ENCODE measurements around the gene NDUFAF3. TPM values are rescaled to one million over a fixed set of nuclear protein-coding genes. Genes with fewer than 3 reads are reported as not detected.
"Not testable (repeated sequence)": the region's sequence is repeated elsewhere in the genome, so short reads cannot be mapped to it uniquely, and the experiment has no call there.

NDUFAF3 gene
- total RNA-seq, 2 experiments from 2014 or later, result 113 to 115 TPM

- Mint-ChIP-seq H3K36me3 (ENCODE audit: low read depth) (peaks cover 7% of the 10 kb centered on the region), H3K4me1 (ENCODE audit: low read depth) (peaks cover 19% of the 10 kb centered on the region), H3K27ac (no peak overlapping the region), H3K4me3 (no peak overlapping the region), H3K27me3 (ENCODE audit: low read depth) (no peaks in the 10 kb centered on the region), H3K9me3 (no peaks in the 10 kb centered on the region)
- CTCF ChIA-PET, result interaction anchor here (1.1 to 9.2 kb wide), 2 partner anchors 15 kb away, joined by 4 to 84 read pairs; partner anchors contain the start of genes DALRD3 and NDUFAF3
- intact Hi-C loops (cut with micrococcal nuclease), result loop anchor here (5.0 kb wide), 2 partner anchors 338 to 447 kb away; partner anchors contain the start of genes PFKFB4 and USP4
- DNase-seq, result no peak
Measured at GRCh38 chr3:49004352-49005302, 17.3 kb upstream of the NDUFAF3 start.

GRCh38 chr3:49005303-49005680, 16.6 kb upstream of the NDUFAF3 start:
- Mint-ChIP-seq H3K9me3 (no peaks in the 10 kb centered on the region), H3K27ac (no peak overlapping the region), H3K4me1 (ENCODE audit: low read depth) (peaks cover 19% of the 10 kb centered on the region), H3K36me3 (ENCODE audit: low read depth) (peaks cover 7% of the 10 kb centered on the region), H3K27me3 (ENCODE audit: low read depth) (no peaks in the 10 kb centered on the region), H3K4me3 (no peak overlapping the region)
- no peak for DNase-seq
- intact Hi-C loops (cut with micrococcal nuclease), result loop anchor here (5.0 kb wide), 2 partner anchors 337 to 448 kb away; partner anchors contain the start of genes PFKFB4 and USP4
- CTCF ChIA-PET, result interaction anchor here (1.1 to 9.2 kb wide), 2 partner anchors 14 to 16 kb away, joined by 4 to 84 read pairs; partner anchors contain the start of genes DALRD3 and NDUFAF3

- H3K27ac Mint-ChIP-seq, result no peak overlapping the region
- H3K27me3 Mint-ChIP-seq (ENCODE audit: low read depth), result no peaks in the 10 kb centered on the region
Measured at GRCh38 chr3:49005998-49006397, 15.9 kb upstream of the NDUFAF3 start.

GRCh38 chr3:49006408-49007067, 15.4 kb upstream of the NDUFAF3 start:
- Mint-ChIP-seq H3K27ac (peak overlapping the region; percentile 99), H3K27me3 (ENCODE audit: low read depth) (no peaks in the 10 kb centered on the region), H3K4me3 (peak overlapping the region; percentile 99), H3K4me1 (ENCODE audit: low read depth) (peaks cover 19% of the 10 kb centered on the region), H3K9me3 (no peaks in the 10 kb centered on the region), H3K36me3 (ENCODE audit: low read depth) (peaks cover 8% of the 10 kb centered on the region)
- intact Hi-C loops (cut with micrococcal nuclease), result loop anchor here (1.0 to 5.0 kb wide), 8 partner anchors 15 to 464 kb away; partner anchors contain the start of genes DAG1, IP6K2, PFKFB4 and QRICH1
- CTCF ChIA-PET, result interaction anchor here (0.7 to 9.2 kb wide), 8 partner anchors 11 to 22 kb away, joined by 4 to 84 read pairs (median 9); partner anchors contain the start of genes DALRD3, IMPDH2, NDUFAF3 and P4HTM
- DNase-seq, result no peak

More at GRCh38 chr3:49005998-49006397, 15.9 kb upstream of the NDUFAF3 start:
- CTCF ChIA-PET, result interaction anchor here (1.2 to 9.2 kb wide), 3 partner anchors 13 to 20 kb away, joined by 5 to 84 read pairs (median 10); partner anchors contain the start of genes DALRD3, NDUFAF3 and P4HTM
- H3K4me3 Mint-ChIP-seq, result peak overlapping the region; percentile 99
- no peaks in the 10 kb centered on the region for H3K9me3 Mint-ChIP-seq
- intact Hi-C loops (cut with micrococcal nuclease), result loop anchor here (2.0 to 5.0 kb wide), 3 partner anchors 289 to 449 kb away; partner anchors contain the start of genes IP6K2, PFKFB4 and USP4
- H3K36me3 Mint-ChIP-seq (ENCODE audit: low read depth), result peaks cover 7% of the 10 kb centered on the region
- peaks cover 19% of the 10 kb centered on the region for H3K4me1 Mint-ChIP-seq (ENCODE audit: low read depth)
- DNase-seq, result no peak

- CTCF ChIA-PET, result interaction anchor here (0.5 to 9.2 kb wide), 10 partner anchors 11 to 795 kb away, joined by 3 to 84 read pairs (median 8); partner anchors contain the start of genes DALRD3, IMPDH2, NDUFAF3 and P4HTM
- Mint-ChIP-seq H3K4me1 (ENCODE audit: low read depth) (peaks cover 19% of the 10 kb centered on the region), H3K36me3 (ENCODE audit: low read depth) (peaks cover 13% of the 10 kb centered on the region), H3K9me3 (no peaks in the 10 kb centered on the region), H3K27ac (peak within 1 kb of the TSS; percentile 99), H3K27me3 (ENCODE audit: low read depth) (no peaks in the 10 kb centered on the region), H3K4me3 (peak within 1 kb of the TSS; percentile 99)
- intact Hi-C loops (cut with micrococcal nuclease), result loop anchor here (1.0 to 5.0 kb wide), 8 partner anchors 14 to 463 kb away; partner anchors contain the start of genes DAG1, IP6K2, PFKFB4 and QRICH1
- peak; percentile 99 for DNase-seq
Measured at GRCh38 chr3:49007068-49007770, 14.7 kb upstream of the NDUFAF3 start, which contains the start of gene WDR6. TSS of gene WDR6 (plus strand) at chr3:49007391. CDS start at chr3:49007432, 41 bp downstream.

- H3K36me3 Mint-ChIP-seq (ENCODE audit: low read depth), result peaks cover 13% of the 10 kb centered on the region
- peak overlapping the region; percentile 99 for H3K4me3 Mint-ChIP-seq
- H3K4me1 Mint-ChIP-seq (ENCODE audit: low read depth), result peaks cover 19% of the 10 kb centered on the region
- peak overlapping the region; percentile 99 for H3K27ac Mint-ChIP-seq
- no peaks in the 10 kb centered on the region for H3K9me3 Mint-ChIP-seq
- no peaks in the 10 kb centered on the region for H3K27me3 Mint-ChIP-seq (ENCODE audit: low read depth)
- DNase-seq, result peak; percentile 90
- intact Hi-C loops (cut with micrococcal nuclease), result loop anchor here (1.0 to 5.0 kb wide), 8 partner anchors 13 to 462 kb away; partner anchors contain the start of genes DAG1, IP6K2, PFKFB4 and QRICH1
- CTCF ChIA-PET, result interaction anchor here (0.5 to 9.2 kb wide), 9 partner anchors 11 to 794 kb away, joined by 3 to 84 read pairs (median 9); partner anchors contain the start of genes DALRD3, NDUFAF3 and P4HTM
Measured at GRCh38 chr3:49007771-49008528, 14.0 kb upstream of the NDUFAF3 start.

- not testable (repeated sequence) for H3K27me3 Mint-ChIP-seq (ENCODE audit: low read depth); DNase-seq; H3K9me3 Mint-ChIP-seq
- CTCF ChIA-PET, result interaction anchor here (0.9 to 9.2 kb wide), 4 partner anchors 11 to 21 kb away, joined by 3 to 84 read pairs (median 11); partner anchors contain the start of genes DALRD3, NDUFAF3 and P4HTM
- intact Hi-C loops (cut with micrococcal nuclease), result loop anchor here (5.0 kb wide), 2 partner anchors 334 to 451 kb away; partner anchors contain the start of genes PFKFB4 and USP4
- Mint-ChIP-seq H3K4me3 (peak overlapping the region; percentile 99), H3K27ac (peak overlapping the region; percentile 99), H3K4me1 (ENCODE audit: low read depth) (peaks cover 19% of the 10 kb centered on the region), H3K36me3 (ENCODE audit: low read depth) (peaks cover 13% of the 10 kb centered on the region)
Measured at GRCh38 chr3:49008627-49009026, 13.3 kb upstream of the NDUFAF3 start.

GRCh38 chr3:49009396-49009795, 12.5 kb upstream of the NDUFAF3 start:
- H3K9me3 Mint-ChIP-seq, result no peaks in the 10 kb centered on the region
- intact Hi-C loops (cut with micrococcal nuclease), result loop anchor here (5.0 kb wide), 2 partner anchors 333 to 452 kb away; partner anchors contain the start of genes PFKFB4 and USP4
- CTCF ChIA-PET, result interaction anchor here (0.5 to 9.2 kb wide), 4 partner anchors 10 to 769 kb away, joined by 3 to 84 read pairs (median 8); partner anchors contain the start of genes DALRD3 and NDUFAF3

GRCh38 chr3:49012441-49013017, 9.4 kb upstream of the NDUFAF3 start:
- Mint-ChIP-seq H3K27ac (no peak overlapping the region), H3K27me3 (ENCODE audit: low read depth) (no peaks in the 10 kb centered on the region), H3K9me3 (no peaks in the 10 kb centered on the region), H3K4me1 (ENCODE audit: low read depth) (peaks cover 15% of the 10 kb centered on the region), H3K36me3 (ENCODE audit: low read depth) (peaks cover 20% of the 10 kb centered on the region), H3K4me3 (no peak overlapping the region)
- DNase-seq, result no peak
- CTCF ChIA-PET, result interaction anchor here (1.0 to 9.2 kb wide), 3 partner anchors 7 to 24 kb away, joined by 4 to 84 read pairs (median 23); partner anchors contain the start of genes DALRD3, NDUFAF3 and P4HTM
- intact Hi-C loops (cut with micrococcal nuclease), result no loop called here

More at GRCh38 chr3:49009396-49009795, 12.5 kb upstream of the NDUFAF3 start:
- Mint-ChIP-seq H3K36me3 (ENCODE audit: low read depth) (peaks cover 13% of the 10 kb centered on the region), H3K27ac (no peak overlapping the region), H3K4me3 (no peak overlapping the region), H3K4me1 (ENCODE audit: low read depth) (peaks cover 19% of the 10 kb centered on the region), H3K27me3 (ENCODE audit: low read depth) (no peaks in the 10 kb centered on the region)
- no peak for DNase-seq

Data from activated naive CD4-positive, alpha-beta T cell treated with anti-CD3 and anti-CD28 coated beads for 36 hours (primary cell).